ENCODE data around the gene CMIP.
A peak's percentile ranks its signal among the peaks of the same experiment; 100 is the strongest.

CMIP gene

GRCh38 chr16:81730090-81731051, 285.8 kb downstream of the CMIP start:
- TF ChIP-seq FOXK2 (IDR thresholded peaks at IDR 0.05) = no peak
- peak; percentile 84 for TF ChIP-seq L3MBTL2 (conservative IDR thresholded peaks at IDR 0.05)
- POLR2A ChIA-PET = interaction anchor here (0.6 to 0.8 kb wide), 2 partner anchors 63 to 314 kb away, joined by 3 read pairs; no protein-coding TSS in a partner anchor
- DNase-seq (ENCODE audit: extremely low spot score) = peak; percentile 84
- CTCF ChIA-PET = interaction anchor here (0.6 to 1.9 kb wide), 7 partner anchors 11 to 554 kb away, joined by 3 to 5 read pairs (median 3); no protein-coding TSS in a partner anchor

GRCh38 chr16:81731649-81732048, 287.0 kb downstream of the CMIP start:
- ChIA-PET CTCF (no interaction called here), POLR2A (no interaction called here)
- no peak for TF ChIP-seq SUZ12 (IDR thresholded peaks at IDR 0.05)
- TF ChIP-seq ARNT (IDR thresholded peaks at IDR 0.05) = no peak
- TF ChIP-seq HDGF (IDR thresholded peaks at IDR 0.05; ENCODE audit: borderline replicate concordance) = no peak
- no peak for TF ChIP-seq FOXK2 (IDR thresholded peaks at IDR 0.05)
- no peak for TF ChIP-seq BHLHE40 (IDR thresholded peaks at IDR 0.05; ENCODE audit: borderline replicate concordance)
- no peak for TF ChIP-seq TARDBP (IDR thresholded peaks at IDR 0.05)
- TF ChIP-seq NFRKB (IDR thresholded peaks at IDR 0.05) = no peak
- TF ChIP-seq SP1 (IDR thresholded peaks at IDR 0.05) = no peak
- DNase-seq (ENCODE audit: extremely low spot score) = no peak

- TF ChIP-seq L3MBTL2 (conservative IDR thresholded peaks at IDR 0.05) (no peak), SUZ12 (IDR thresholded peaks at IDR 0.05) (no peak), PKNOX1 (IDR thresholded peaks at IDR 0.05) (no peak), CTBP1 (IDR thresholded peaks at IDR 0.05; ENCODE audit: borderline replicate concordance) (no peak), FOXK2 (IDR thresholded peaks at IDR 0.05) (no peak), HDGF (IDR thresholded peaks at IDR 0.05; ENCODE audit: borderline replicate concordance) (no peak), FOXM1 (IDR thresholded peaks at IDR 0.05; ENCODE audit: borderline replicate concordance) (no peak), ZNF384 (IDR thresholded peaks at IDR 0.05) (no peak), LEF1 (IDR thresholded peaks at IDR 0.05; ENCODE audit: borderline replicate concordance) (no peak), ARNT (IDR thresholded peaks at IDR 0.05) (no peak), BHLHE40 (IDR thresholded peaks at IDR 0.05; ENCODE audit: borderline replicate concordance) (no peak), TARDBP (IDR thresholded peaks at IDR 0.05) (no peak), NFRKB (IDR thresholded peaks at IDR 0.05) (no peak), FOXA1 (IDR thresholded peaks at IDR 0.05) (no peak), SP1 (IDR thresholded peaks at IDR 0.05) (no peak)
- POLR2A ChIA-PET = no interaction called here
- DNase-seq (ENCODE audit: extremely low spot score) = no peak
- CTCF ChIA-PET = interaction anchor here (0.6 kb wide), 1 partner anchor 15 kb away, joined by 6 read pairs; no protein-coding TSS in a partner anchor
These were observed 288.1 kb downstream of the CMIP start for GRCh38 chr16:81732699-81733098.

DNA sequence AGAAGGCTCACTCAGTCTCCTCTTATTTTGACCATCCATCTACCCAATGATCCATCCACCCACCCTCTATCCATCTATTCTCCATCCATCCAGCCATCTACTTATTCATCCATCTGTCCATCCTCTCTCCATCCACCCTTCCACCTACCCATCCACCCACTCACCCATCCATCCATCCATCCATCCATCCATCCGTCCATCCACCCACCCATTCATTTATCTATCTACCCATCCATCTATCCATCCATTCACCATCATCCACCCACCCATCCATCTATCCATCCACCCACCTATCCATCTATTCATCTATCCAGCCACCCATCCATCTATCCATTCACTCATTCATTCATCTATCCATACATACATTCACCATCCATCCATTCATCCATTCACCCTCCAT, 288.7 kb downstream of the CMIP start:
- CTCF ChIA-PET = interaction anchor here (0.6 kb wide), 1 partner anchor 16 kb away, joined by 6 read pairs; no protein-coding TSS in a partner anchor
- POLR2A ChIA-PET = no interaction called here
- no peak for DNase-seq (ENCODE audit: extremely low spot score)
- TF ChIP-seq FOXK2 (IDR thresholded peaks at IDR 0.05) = no peak
- TF ChIP-seq NFRKB (IDR thresholded peaks at IDR 0.05) = no peak
- TF ChIP-seq SP1 (IDR thresholded peaks at IDR 0.05) = no peak
- no peak for TF ChIP-seq PKNOX1 (IDR thresholded peaks at IDR 0.05)
- no peak for TF ChIP-seq FOXA1 (IDR thresholded peaks at IDR 0.05)
- no peak for TF ChIP-seq ARNT (IDR thresholded peaks at IDR 0.05)
- no peak for TF ChIP-seq HDGF (IDR thresholded peaks at IDR 0.05; ENCODE audit: borderline replicate concordance)
- TF ChIP-seq FOXM1 (IDR thresholded peaks at IDR 0.05; ENCODE audit: borderline replicate concordance) = no peak
- TF ChIP-seq ELF4 (IDR thresholded peaks at IDR 0.05) = no peak
- TF ChIP-seq L3MBTL2 (conservative IDR thresholded peaks at IDR 0.05) = no peak
- TF ChIP-seq ZNF384 (IDR thresholded peaks at IDR 0.05) = no peak
- no peak for TF ChIP-seq SUZ12 (IDR thresholded peaks at IDR 0.05)
- no peak for TF ChIP-seq BHLHE40 (IDR thresholded peaks at IDR 0.05; ENCODE audit: borderline replicate concordance)
- no peak for TF ChIP-seq CTBP1 (IDR thresholded peaks at IDR 0.05; ENCODE audit: borderline replicate concordance)
- no peak for TF ChIP-seq TARDBP (IDR thresholded peaks at IDR 0.05)

- TF ChIP-seq FOXM1 (IDR thresholded peaks at IDR 0.05; ENCODE audit: borderline replicate concordance) = no peak
- no peak for TF ChIP-seq CTBP1 (IDR thresholded peaks at IDR 0.05; ENCODE audit: borderline replicate concordance)
- TF ChIP-seq ELF4 (IDR thresholded peaks at IDR 0.05) = no peak
- TF ChIP-seq PKNOX1 (IDR thresholded peaks at IDR 0.05) = no peak
- no peak for DNase-seq (ENCODE audit: extremely low spot score)
- POLR2A ChIA-PET = no interaction called here
- CTCF ChIA-PET = no interaction called here
These were observed 290.2 kb downstream of the CMIP start for GRCh38 chr16:81734632-81735434.
